WTC11 (cell line): Measurements from ENCODE around the gene SLPI. TPM values are rescaled to one million over a fixed set of nuclear protein-coding genes. Genes with fewer than 3 reads are reported as not detected.

ENCODE experiments used
- ATAC-seq: fragments of 200-7000 bp; cut with Tn5 transposase; 2 replicates; pipeline ENCODE4 v1.10.0; 2021; ENCODE audit warnings: mild to moderate bottlenecking, moderate library complexity
- CTCF ChIA-PET: fragments of 300-600 bp; sonication (Branson Sonifier 250); formaldehyde crosslinking; loops from one replicate; lab custom pipeline; 2021; ENCODE audit warnings: antibody characterized with exemption; lab: Charles Lee
- POLR2A ChIA-PET: fragments of 350-600 bp; sonication (Branson Sonifier 250); formaldehyde crosslinking; loops from one replicate; lab custom pipeline; 2021; ENCODE audit warnings: antibody characterized with exemption; lab: Charles Lee
- DNase-seq: peaks from one replicate; pipeline ENCODE4 v3.0.0; 2021; ENCODE audit warnings: low spot score
- H3K27ac Mint-ChIP-seq: 2 replicates; pipeline ENCODE4 v1.8.0; 2021; ENCODE audit warnings: mixed read lengths
- H3K27me3 Mint-ChIP-seq: 2 replicates; pipeline ENCODE4 v1.8.0; 2021; ENCODE audit warnings: low read depth, mild to moderate bottlenecking, moderate library complexity, mixed read lengths
- H3K36me3 Mint-ChIP-seq: 2 replicates; pipeline ENCODE4 v1.8.0; 2021; ENCODE audit warnings: mixed read lengths
- H3K4me1 Mint-ChIP-seq: 2 replicates; pipeline ENCODE4 v1.8.0; 2022; ENCODE audit warnings: mixed read lengths
- H3K4me3 Mint-ChIP-seq: 2 replicates; pipeline ENCODE4 v1.8.0; 2021; ENCODE audit warnings: mild to moderate bottlenecking, moderate library complexity, mixed read lengths
- H3K9me3 Mint-ChIP-seq: 2 replicates; pipeline ENCODE4 v1.8.0; 2021; ENCODE audit warnings: mixed read lengths
- ATF1 ChIP-seq: sonication (generic); formaldehyde crosslinking; IDR thresholded peaks from 2 replicates; pipeline ENCODE4 v1.8.1; 2023; ENCODE audit warnings: mild to moderate bottlenecking, moderate library complexity, missing genetic modification reagents
- E2F5 ChIP-seq: sonication (generic); formaldehyde crosslinking; IDR thresholded peaks from 2 replicates; pipeline ENCODE4 v1.8.1; 2022; ENCODE audit warnings: mild to moderate bottlenecking, moderate library complexity, missing genetic modification reagents
- ELF4 ChIP-seq: sonication (generic); formaldehyde crosslinking; IDR thresholded peaks from 2 replicates; pipeline ENCODE4 v1.8.1; 2022; ENCODE audit warnings: low read depth, mild to moderate bottlenecking, moderate library complexity, missing genetic modification reagents
- ETV6 ChIP-seq: sonication (generic); formaldehyde crosslinking; IDR thresholded peaks from 2 replicates; pipeline ENCODE4 v1.8.1; 2022; ENCODE audit warnings: mild to moderate bottlenecking, missing genetic modification reagents
- FOXJ3 ChIP-seq: sonication (generic); formaldehyde crosslinking; IDR thresholded peaks from 2 replicates; pipeline ENCODE4 v1.9.0; 2021; ENCODE audit warnings: missing genetic modification reagents, mild to moderate bottlenecking, borderline replicate concordance
- FOXK1 ChIP-seq: sonication (generic); formaldehyde crosslinking; IDR thresholded peaks from 2 replicates; pipeline ENCODE4 v1.8.0; 2022; ENCODE audit warnings: mild to moderate bottlenecking, moderate library complexity, missing genetic modification reagents
- GRHL2 ChIP-seq: fragments of 250-450 bp; sonication (Bioruptor Pico); IDR thresholded peaks from 2 replicates; pipeline ENCODE4 v1.8.0; 2022; ENCODE audit warnings: mild to moderate bottlenecking, moderate library complexity; ENCODE audit not compliant: insufficient replicate concordance, severe bottlenecking
- GTF2I ChIP-seq: fragments of 250-450 bp; sonication (Bioruptor Pico); conservative IDR thresholded peaks from 2 replicates; pipeline ENCODE4 v1.4.0; 2021; ENCODE audit warnings: mild to moderate bottlenecking
- HMGA2 ChIP-seq: fragments of 250-450 bp; sonication (Bioruptor Pico); IDR thresholded peaks from 2 replicates; pipeline ENCODE4 v1.4.0; 2021; ENCODE audit warnings: mild to moderate bottlenecking, moderate library complexity
- JUN ChIP-seq: sonication (generic); formaldehyde crosslinking; IDR thresholded peaks from 2 replicates; pipeline ENCODE4 v1.8.0; 2023; ENCODE audit warnings: mild to moderate bottlenecking, missing genetic modification reagents
- KAT7 ChIP-seq: sonication (generic); formaldehyde crosslinking; IDR thresholded peaks from 2 replicates; pipeline ENCODE4 v1.8.1; 2023; ENCODE audit warnings: missing genetic modification reagents, mild to moderate bottlenecking, borderline replicate concordance
- NR1H2 ChIP-seq: sonication (generic); formaldehyde crosslinking; IDR thresholded peaks from 2 replicates; pipeline ENCODE4 v1.9.0; 2021; ENCODE audit warnings: mild to moderate bottlenecking, moderate library complexity, missing genetic modification reagents
- SMAD3 ChIP-seq: sonication (generic); formaldehyde crosslinking; IDR thresholded peaks from 2 replicates; pipeline ENCODE4 v1.8.0; 2022; ENCODE audit warnings: missing genetic modification reagents, mild to moderate bottlenecking, borderline replicate concordance
- SOX15 ChIP-seq: fragments of 250-450 bp; sonication (Bioruptor Pico); IDR thresholded peaks from 2 replicates; pipeline ENCODE4 v1.9.0; 2021; ENCODE audit warnings: mild to moderate bottlenecking
- TP53 ChIP-seq: sonication (generic); formaldehyde crosslinking; IDR thresholded peaks from 2 replicates; pipeline ENCODE4 v1.8.1; 2023; ENCODE audit warnings: mild to moderate bottlenecking, missing genetic modification reagents
- USF2 ChIP-seq: sonication (generic); formaldehyde crosslinking; IDR thresholded peaks from 2 replicates; pipeline ENCODE4 v1.8.1; 2023; ENCODE audit warnings: mild to moderate bottlenecking, missing genetic modification reagents, moderate library complexity
- ZNF219 ChIP-seq: sonication (generic); formaldehyde crosslinking; IDR thresholded peaks from 2 replicates; pipeline ENCODE4 v1.8.0; 2023; ENCODE audit warnings: missing genetic modification reagents, mild to moderate bottlenecking, borderline replicate concordance
- ZNF396 ChIP-seq: fragments of 250-450 bp; sonication (Bioruptor Pico); IDR thresholded peaks from 2 replicates; pipeline ENCODE4 v1.8.0; 2021; ENCODE audit warnings: mild to moderate bottlenecking, moderate library complexity, borderline replicate concordance
- ZNF416 ChIP-seq: fragments of 250-450 bp; sonication (Bioruptor Pico); IDR thresholded peaks from 2 replicates; pipeline ENCODE4 v1.9.0; 2021; ENCODE audit warnings: mild to moderate bottlenecking, inconsistent platforms
- ZNF425 ChIP-seq: fragments of 250-450 bp; sonication (Bioruptor Pico); conservative IDR thresholded peaks from 2 replicates; pipeline ENCODE4 v1.9.0; 2021; ENCODE audit warnings: mild to moderate bottlenecking
- ZNF671 ChIP-seq: fragments of 250-450 bp; sonication (Bioruptor Pico); IDR thresholded peaks from 2 replicates; pipeline ENCODE4 v1.8.0; 2021; ENCODE audit warnings: mild to moderate bottlenecking
- total RNA-seq: library from RNA; stranded (reverse); gene quantifications from 3 replicates; pipeline ENCODE4 v1.2.3, GENCODE V29; 2021
- TF ChIP-seq, protein P1 (sequence below): sonication (generic); formaldehyde crosslinking; IDR thresholded peaks from 2 replicates; pipeline ENCODE4 v1.8.1; 2023; ENCODE audit warnings: mild to moderate bottlenecking, moderate library complexity, missing genetic modification reagents
- TF ChIP-seq, protein P2 (sequence below): sonication (generic); formaldehyde crosslinking; IDR thresholded peaks from 2 replicates; pipeline ENCODE4 v1.8.1; 2023; ENCODE audit warnings: mild to moderate bottlenecking, missing genetic modification reagents

The SLPI gene
- total RNA-seq, 1 experiment from 2014 or later, result 0.74 TPM

DNA sequence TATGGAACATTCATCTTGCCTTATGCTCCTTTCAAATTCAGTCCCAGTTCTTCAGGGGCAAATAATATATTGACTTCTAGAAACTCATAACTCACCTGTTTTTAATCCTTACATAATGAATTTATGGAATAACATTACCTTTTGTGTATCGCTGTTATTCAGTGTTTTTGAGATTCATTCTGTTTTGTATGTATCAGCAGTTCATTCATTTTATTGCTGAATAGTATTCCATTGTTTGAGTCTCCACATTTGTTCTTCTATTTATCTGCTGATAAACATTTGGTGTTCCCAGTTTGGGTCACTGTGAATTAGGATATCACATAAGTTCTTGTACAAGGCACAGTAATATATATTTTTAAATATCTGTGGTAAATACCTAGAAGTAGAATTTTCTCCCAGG, 28.1 kb downstream of the SLPI start (continued):
- no peak for TF ChIP-seq JUN (CRISPR knock-in tag)
- TF ChIP-seq ATF1 (CRISPR knock-in tag), result no peak
- no peak for TF ChIP-seq GRHL2 (CRISPR knock-in tag)
- no peak for TF ChIP-seq NR1H2 (CRISPR knock-in tag)
- no peak for TF ChIP-seq ZNF671 (CRISPR knock-in tag)
- no peak for TF ChIP-seq HMGA2 (CRISPR knock-in tag)
- no peak for TF ChIP-seq ZNF396 (CRISPR knock-in tag)
- TF ChIP-seq, protein P1, sequence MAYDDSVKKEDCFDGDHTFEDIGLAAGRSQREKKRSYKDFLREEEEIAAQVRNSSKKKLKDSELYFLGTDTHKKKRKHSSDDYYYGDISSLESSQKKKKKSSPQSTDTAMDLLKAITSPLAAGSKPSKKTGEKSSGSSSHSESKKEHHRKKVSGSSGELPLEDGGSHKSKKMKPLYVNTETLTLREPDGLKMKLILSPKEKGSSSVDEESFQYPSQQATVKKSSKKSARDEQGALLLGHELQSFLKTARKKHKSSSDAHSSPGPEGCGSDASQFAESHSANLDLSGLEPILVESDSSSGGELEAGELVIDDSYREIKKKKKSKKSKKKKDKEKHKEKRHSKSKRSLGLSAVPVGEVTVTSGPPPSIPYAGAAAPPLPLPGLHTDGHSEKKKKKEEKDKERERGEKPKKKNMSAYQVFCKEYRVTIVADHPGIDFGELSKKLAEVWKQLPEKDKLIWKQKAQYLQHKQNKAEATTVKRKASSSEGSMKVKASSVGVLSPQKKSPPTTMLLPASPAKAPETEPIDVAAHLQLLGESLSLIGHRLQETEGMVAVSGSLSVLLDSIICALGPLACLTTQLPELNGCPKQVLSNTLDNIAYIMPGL (CRISPR knock-in tag), result no peak
- no peak for TF ChIP-seq USF2 (CRISPR knock-in tag)
- no peak for TF ChIP-seq ZNF416 (CRISPR knock-in tag)

DNA sequence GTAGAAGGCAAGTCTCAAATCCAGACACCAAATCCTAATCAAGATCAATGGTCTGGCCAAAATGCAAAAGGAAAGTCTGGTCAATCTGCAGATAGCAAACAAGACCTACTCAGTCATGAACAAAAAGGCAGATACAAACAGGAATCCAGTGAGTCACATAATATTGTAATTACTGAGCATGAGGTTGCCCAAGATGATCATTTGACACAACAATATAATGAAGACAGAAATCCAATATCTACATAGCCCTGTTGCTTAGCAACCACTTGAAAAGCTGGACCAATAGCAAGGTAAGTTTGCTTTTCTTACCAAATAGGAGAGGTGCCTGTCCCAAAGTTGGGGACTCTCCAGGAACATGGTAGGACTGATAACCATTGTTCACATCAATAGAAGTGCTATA, 31.2 kb downstream of the SLPI start:
- Mint-ChIP-seq H3K4me1 (no peaks in the 10 kb centered on the region), H3K27ac (no peak overlapping the region), H3K9me3 (no peaks in the 10 kb centered on the region), H3K36me3 (no peaks in the 10 kb centered on the region), H3K27me3 (peaks cover 66% of the 10 kb centered on the region), H3K4me3 (no peak overlapping the region)
- ATAC-seq, result no peak
- ChIA-PET CTCF (no interaction called here), POLR2A (no interaction called here)
- DNase-seq, result no peak
- TF ChIP-seq ZNF425 (CRISPR knock-in tag) (no peak), FOXK1 (CRISPR knock-in tag) (no peak), ELF4 (CRISPR knock-in tag) (no peak), GTF2I (CRISPR knock-in tag) (no peak), E2F5 (CRISPR knock-in tag) (no peak), FOXJ3 (CRISPR knock-in tag) (no peak), SOX15 (no peak), ETV6 (CRISPR knock-in tag) (no peak), TP53 (CRISPR knock-in tag) (no peak), ZNF219 (CRISPR knock-in tag) (no peak), KAT7 (CRISPR knock-in tag) (no peak), SMAD3 (CRISPR knock-in tag) (no peak), JUN (CRISPR knock-in tag) (no peak)
- TF ChIP-seq, protein P2, sequence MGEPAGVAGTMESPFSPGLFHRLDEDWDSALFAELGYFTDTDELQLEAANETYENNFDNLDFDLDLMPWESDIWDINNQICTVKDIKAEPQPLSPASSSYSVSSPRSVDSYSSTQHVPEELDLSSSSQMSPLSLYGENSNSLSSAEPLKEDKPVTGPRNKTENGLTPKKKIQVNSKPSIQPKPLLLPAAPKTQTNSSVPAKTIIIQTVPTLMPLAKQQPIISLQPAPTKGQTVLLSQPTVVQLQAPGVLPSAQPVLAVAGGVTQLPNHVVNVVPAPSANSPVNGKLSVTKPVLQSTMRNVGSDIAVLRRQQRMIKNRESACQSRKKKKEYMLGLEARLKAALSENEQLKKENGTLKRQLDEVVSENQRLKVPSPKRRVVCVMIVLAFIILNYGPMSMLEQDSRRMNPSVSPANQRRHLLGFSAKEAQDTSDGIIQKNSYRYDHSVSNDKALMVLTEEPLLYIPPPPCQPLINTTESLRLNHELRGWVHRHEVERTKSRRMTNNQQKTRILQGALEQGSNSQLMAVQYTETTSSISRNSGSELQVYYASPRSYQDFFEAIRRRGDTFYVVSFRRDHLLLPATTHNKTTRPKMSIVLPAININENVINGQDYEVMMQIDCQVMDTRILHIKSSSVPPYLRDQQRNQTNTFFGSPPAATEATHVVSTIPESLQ (CRISPR knock-in tag), result no peak
